ENCODE data around the gene LRRC71.

- no peak for TF ChIP-seq CTCF (IDR thresholded peaks at IDR 0.05)
- no peak for TF ChIP-seq EZH2 (IDR thresholded peaks at IDR 0.05)
These were observed 19.4 kb downstream of the LRRC71 start for GRCh38 chr1:156939786-156940334.
